Keratinocyte (primary cell): ENCODE results near the gene KIF18B. TPM values are rescaled to one million over a fixed set of nuclear protein-coding genes. Genes with fewer than 3 reads are reported as not detected.
A peak's percentile ranks its signal among the peaks of the same experiment; 100 is the strongest.

Experiments
- DNase-seq: peaks from one replicate; pipeline ENCODE4 v3.0.0-alpha.2; 2011; ENCODE audit warnings: low read depth, missing footprints, low spot score
- FAIRE-seq: peaks from 2 replicates; lab custom pipeline; 2011; peaks lifted over from hg19 to GRCh38; lab: Jason Lieb, UNC
- H2AFZ ChIP-seq: 2 replicates; pipeline ENCODE4 v1.6.0; 2012; ENCODE audit warnings: low read length, control low read depth, inconsistent platforms; ENCODE audit not compliant: control insufficient read depth
- H3K27ac ChIP-seq: 2 replicates; pipeline ENCODE4 v1.5.1; 2011; ENCODE audit warnings: low read length; ENCODE audit not compliant: control insufficient read depth, insufficient read depth
- H3K27me3 ChIP-seq: 3 replicates; pipeline ENCODE4 v1.6.0; 2011; ENCODE audit warnings: low read length; ENCODE audit not compliant: control insufficient read depth, insufficient read depth; ENCODE audit errors: extremely low read depth
- H3K36me3 ChIP-seq, 2 experiments: 2 replicates in 1 of 2; 3 replicates in 1 of 2; pipeline ENCODE4 v1.5.1; 2011; ENCODE audit warnings: low read length in 2 of 2, mild to moderate bottlenecking in 1 of 2; ENCODE audit not compliant: control insufficient read depth in 2 of 2, insufficient read depth in 2 of 2; ENCODE audit errors: extremely low read depth in 1 of 2
- H3K4me1 ChIP-seq: 3 replicates; pipeline ENCODE4 v1.5.1; 2011; ENCODE audit warnings: low read length; ENCODE audit not compliant: control insufficient read depth, insufficient read depth; ENCODE audit errors: extremely low read depth
- H3K4me2 ChIP-seq: 3 replicates; pipeline ENCODE4 v1.6.0; 2011; ENCODE audit warnings: low read depth, low read length; ENCODE audit not compliant: control insufficient read depth, insufficient read depth; ENCODE audit errors: extremely low read depth
- H3K4me3 ChIP-seq, 3 experiments: fragments of 200-600 bp in 1 of 3; sonication (generic) in 1 of 3; 2 replicates in 2 of 3; 3 replicates in 1 of 3; pipeline ENCODE4 v1.5.1; 2011 to 2016; ENCODE audit warnings: low read length in 3 of 3, mild to moderate bottlenecking in 3 of 3, control low read depth in 2 of 3, inconsistent platforms in 1 of 3, low read depth in 1 of 3, mixed read lengths in 1 of 3, mixed run types in 1 of 3, moderate library complexity in 1 of 3; ENCODE audit not compliant: control insufficient read depth in 2 of 3, insufficient read depth in 2 of 3; ENCODE audit errors: extremely low read depth in 1 of 3
- H3K79me2 ChIP-seq: 2 replicates; pipeline ENCODE4 v1.6.0; 2012; ENCODE audit warnings: low read length; ENCODE audit not compliant: control insufficient read depth, insufficient read depth
- H3K9ac ChIP-seq: 3 replicates; pipeline ENCODE4 v1.6.0; 2011; ENCODE audit warnings: low read length; ENCODE audit not compliant: control insufficient read depth, insufficient read depth; ENCODE audit errors: extremely low read depth
- H3K9me1 ChIP-seq: 3 replicates; pipeline ENCODE4 v1.6.0; 2011; ENCODE audit warnings: low read length; ENCODE audit not compliant: control insufficient read depth, insufficient read depth; ENCODE audit errors: extremely low read depth
- H3K9me3 ChIP-seq: 2 replicates; pipeline ENCODE4 v1.5.1; 2012; ENCODE audit warnings: low read depth, low read length; ENCODE audit not compliant: control insufficient read depth
- H4K20me1 ChIP-seq: 3 replicates; pipeline ENCODE4 v1.6.0; 2011; ENCODE audit warnings: low read length; ENCODE audit not compliant: control insufficient read depth, insufficient read depth; ENCODE audit errors: extremely low read depth
- EZH2 ChIP-seq: IDR thresholded peaks from one replicate; pipeline ENCODE4 v1.6.1; 2012; ENCODE audit warnings: inconsistent platforms, mild to moderate bottlenecking, low read length, moderate library complexity
- dilution Hi-C: fragments of 300-500 bp; cut with MboI; formaldehyde crosslinking; loops from one replicate; pipeline ENCODE4 v1.7.0; 2020; ENCODE audit warnings: low sequenced_read_pairs; ENCODE audit not compliant: extremely low pct_ligation_motif_present
- polyA plus RNA-seq, 5 experiments: library from polyadenylated mRNA; depleted of rRNA in 3 of 5; stranded (reverse) in 3 of 5; stranded (forward) in 1 of 5; unstranded in 1 of 5; fragments of >200 nt; gene quantifications; 1 replicate in 1 of 5; 2 replicates in 3 of 5; 3 replicates in 1 of 5; pipeline versions ENCODE4 v1.2.1 to v1.2.3, GENCODE V29; 2011 to 2012; ENCODE audit warnings: missing spikeins in 2 of 5, low read depth in 1 of 5, low replicate concordance in 1 of 5
- TF ChIP-seq, protein P1 (sequence below), 3 experiments: IDR thresholded peaks in 1 of 3; conservative IDR thresholded peaks in 1 of 3; optimal IDR thresholded peaks in 1 of 3; 2 replicates in 2 of 3; 3 replicates in 1 of 3; pipeline versions ENCODE3 to v1.5.1; 2011; ENCODE audit warnings: low read length in 3 of 3, mild to moderate bottlenecking in 3 of 3, moderate library complexity in 2 of 3, control low read depth in 1 of 3, inconsistent platforms in 1 of 3; ENCODE audit not compliant: insufficient read depth in 2 of 3; ENCODE audit errors: extremely low read depth in 1 of 3

The KIF18B gene
- polyA plus RNA-seq, 1 donor (not counting 4 experiments of a cell fraction or from before 2014, with no cell fraction given), result 5.1 TPM

DNA sequence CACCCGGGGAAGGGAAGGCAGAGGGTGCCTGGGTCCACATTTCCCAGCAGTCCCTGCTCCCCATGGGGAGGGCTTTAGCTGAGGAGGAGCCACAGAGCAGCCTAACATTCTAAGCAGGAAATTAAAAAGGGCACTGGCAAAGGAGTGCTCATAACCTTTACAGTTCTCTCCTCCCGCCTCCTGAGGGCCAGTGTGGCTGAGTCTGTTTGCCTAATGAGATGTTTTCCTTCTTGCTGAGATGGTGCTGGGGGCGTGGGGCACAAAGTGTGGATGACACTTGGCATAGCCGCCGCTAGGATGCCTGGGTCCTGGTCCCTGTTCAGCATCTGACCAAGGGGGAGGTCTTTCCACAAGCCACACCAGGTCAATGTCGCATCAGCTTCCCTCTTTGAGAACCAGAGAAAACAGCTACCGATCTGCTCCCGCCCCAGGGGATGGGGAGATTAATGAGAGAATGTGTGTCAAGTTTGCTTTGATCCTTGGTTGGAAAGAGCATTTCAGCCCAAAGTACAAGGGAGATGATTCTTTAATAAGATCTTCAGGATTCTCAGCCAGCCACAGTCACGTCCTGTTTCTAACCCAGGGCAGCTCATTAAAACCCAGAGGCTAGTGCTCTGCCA is 5.8 kb downstream of the KIF18B start:
- peak overlapping the region; percentile 8 for H3K27ac ChIP-seq
- FAIRE-seq (no peak), DNase-seq (no peak)
- no peaks in the 10 kb centered on the region for H3K9me1 ChIP-seq
- no peaks in the 10 kb centered on the region for H4K20me1 ChIP-seq
- H2AFZ ChIP-seq, result peak overlapping the region; percentile 59
- no peak overlapping the region for H3K4me2 ChIP-seq
- H3K36me3 ChIP-seq, result no peaks in the 10 kb centered on the region
- peaks cover 75% of the 10 kb centered on the region for H3K79me2 ChIP-seq
- H3K4me1 ChIP-seq, result peaks cover 28% of the 10 kb centered on the region
- no peak overlapping the region for H3K4me3 ChIP-seq
- H3K9me3 ChIP-seq, result no peaks in the 10 kb centered on the region
- dilution Hi-C loops, result no loop called here
- TF ChIP-seq, protein P1, sequence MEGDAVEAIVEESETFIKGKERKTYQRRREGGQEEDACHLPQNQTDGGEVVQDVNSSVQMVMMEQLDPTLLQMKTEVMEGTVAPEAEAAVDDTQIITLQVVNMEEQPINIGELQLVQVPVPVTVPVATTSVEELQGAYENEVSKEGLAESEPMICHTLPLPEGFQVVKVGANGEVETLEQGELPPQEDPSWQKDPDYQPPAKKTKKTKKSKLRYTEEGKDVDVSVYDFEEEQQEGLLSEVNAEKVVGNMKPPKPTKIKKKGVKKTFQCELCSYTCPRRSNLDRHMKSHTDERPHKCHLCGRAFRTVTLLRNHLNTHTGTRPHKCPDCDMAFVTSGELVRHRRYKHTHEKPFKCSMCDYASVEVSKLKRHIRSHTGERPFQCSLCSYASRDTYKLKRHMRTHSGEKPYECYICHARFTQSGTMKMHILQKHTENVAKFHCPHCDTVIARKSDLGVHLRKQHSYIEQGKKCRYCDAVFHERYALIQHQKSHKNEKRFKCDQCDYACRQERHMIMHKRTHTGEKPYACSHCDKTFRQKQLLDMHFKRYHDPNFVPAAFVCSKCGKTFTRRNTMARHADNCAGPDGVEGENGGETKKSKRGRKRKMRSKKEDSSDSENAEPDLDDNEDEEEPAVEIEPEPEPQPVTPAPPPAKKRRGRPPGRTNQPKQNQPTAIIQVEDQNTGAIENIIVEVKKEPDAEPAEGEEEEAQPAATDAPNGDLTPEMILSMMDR (optimal IDR thresholded peaks at IDR 0.05 in 1 of 3, IDR thresholded peaks at IDR 0.05 in 1 of 3, conservative IDR thresholded peaks at IDR 0.05 in 1 of 3; ENCODE audit: extremely low read depth in 1 of 3, insufficient read depth in 2 of 3, low read length in 3 of 3), result no peak
- no peak for TF ChIP-seq EZH2
- no peak overlapping the region for H3K9ac ChIP-seq
- no peaks in the 10 kb centered on the region for H3K27me3 ChIP-seq

- Histone ChIP-seq H2AFZ (no peak overlapping the region), H3K9ac (no peak overlapping the region), H3K79me2 (peaks cover 69% of the 10 kb centered on the region), H3K9me1 (no peaks in the 10 kb centered on the region), H3K4me3 (no peak overlapping the region), H3K36me3 (no peaks in the 10 kb centered on the region), H3K27me3 (no peaks in the 10 kb centered on the region), H3K4me1 (peaks cover 25% of the 10 kb centered on the region), H3K4me2 (peak overlapping the region; percentile 52), H4K20me1 (no peaks in the 10 kb centered on the region), H3K9me3 (no peaks in the 10 kb centered on the region), H3K27ac (peak overlapping the region; percentile 3)
- TF ChIP-seq, protein P1 (optimal IDR thresholded peaks at IDR 0.05 in 1 of 3, IDR thresholded peaks at IDR 0.05 in 1 of 3, conservative IDR thresholded peaks at IDR 0.05 in 1 of 3; ENCODE audit: extremely low read depth in 1 of 3, insufficient read depth in 2 of 3, low read length in 3 of 3), result no peak
- TF ChIP-seq EZH2, result no peak
- dilution Hi-C loops, result no loop called here
- FAIRE-seq, result no peak
- DNase-seq, result no peak
These were observed 6.8 kb downstream of the KIF18B start for GRCh38 chr17:44940768-44941167.
